HG03045 (cell line): ENCODE measurements around the gene ESAM.
"Not testable (repeated sequence)": the region's sequence is repeated elsewhere in the genome, so short reads cannot be mapped to it uniquely, and the experiment has no call there.

Experiments used
- ATAC-seq: cut with Tn5 transposase; IDR thresholded peaks from one replicate; pipeline ENCODE4 v1.9.1; 2021; ENCODE audit warnings: mild to moderate bottlenecking, moderate library complexity; ENCODE audit not compliant: unreplicated experiment

The ESAM gene

DNA sequence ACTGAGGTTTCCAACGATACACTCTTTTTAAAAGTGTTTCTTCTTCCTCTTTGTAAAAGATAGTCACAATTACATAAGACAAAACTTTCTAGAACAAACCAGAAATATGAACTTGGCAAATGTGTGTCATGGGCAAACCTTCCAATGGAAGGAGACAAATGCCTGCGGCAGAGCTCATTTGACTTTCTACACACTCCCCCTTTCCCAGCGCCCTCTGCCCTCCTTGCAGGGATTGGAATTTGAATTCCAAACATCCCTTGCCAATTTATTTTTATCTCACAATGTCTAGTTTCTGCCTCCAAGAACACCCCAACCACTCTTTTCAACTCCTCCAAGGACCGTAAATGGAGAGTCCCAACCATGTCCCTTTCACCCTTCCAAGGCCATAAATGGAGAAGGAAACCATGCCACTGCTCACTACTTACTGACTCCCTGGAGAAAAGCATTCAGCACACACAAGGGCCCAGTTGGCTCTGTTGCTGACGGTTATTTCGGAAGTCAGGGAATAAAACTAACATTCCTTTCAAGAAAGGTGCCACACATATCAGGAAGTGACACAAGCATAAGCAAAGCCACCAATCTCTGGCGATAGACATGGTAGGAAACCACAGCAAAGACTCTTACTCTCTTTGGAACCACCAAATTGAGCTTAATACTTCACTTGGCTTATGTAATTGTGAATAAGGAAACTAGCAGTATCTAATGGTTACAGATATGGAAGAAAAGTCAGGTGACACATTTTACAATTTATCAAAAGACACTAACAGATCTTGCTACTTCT is 15.0 kb upstream of the ESAM start:
- no peak for ATAC-seq

DNA sequence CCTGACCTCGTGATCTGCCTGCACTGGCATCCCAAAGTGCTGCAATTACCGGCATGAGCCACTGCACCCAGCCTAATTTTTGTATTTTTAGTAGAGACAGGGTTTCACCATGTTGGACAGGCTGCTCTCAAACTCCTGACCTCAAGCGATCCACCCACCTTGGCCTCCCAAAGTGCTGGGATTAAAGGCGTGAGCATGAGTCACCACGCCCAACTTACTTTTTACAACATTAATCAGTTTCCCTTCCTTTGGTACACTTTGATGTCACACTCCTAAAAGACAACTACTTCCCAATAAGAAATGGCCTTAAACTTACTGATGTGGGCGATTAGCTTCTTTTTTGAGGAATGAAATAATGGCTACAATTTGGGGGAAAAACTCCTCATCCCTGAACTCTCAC is 8.9 kb upstream of the ESAM start:
- ATAC-seq: not testable (repeated sequence)

DNA sequence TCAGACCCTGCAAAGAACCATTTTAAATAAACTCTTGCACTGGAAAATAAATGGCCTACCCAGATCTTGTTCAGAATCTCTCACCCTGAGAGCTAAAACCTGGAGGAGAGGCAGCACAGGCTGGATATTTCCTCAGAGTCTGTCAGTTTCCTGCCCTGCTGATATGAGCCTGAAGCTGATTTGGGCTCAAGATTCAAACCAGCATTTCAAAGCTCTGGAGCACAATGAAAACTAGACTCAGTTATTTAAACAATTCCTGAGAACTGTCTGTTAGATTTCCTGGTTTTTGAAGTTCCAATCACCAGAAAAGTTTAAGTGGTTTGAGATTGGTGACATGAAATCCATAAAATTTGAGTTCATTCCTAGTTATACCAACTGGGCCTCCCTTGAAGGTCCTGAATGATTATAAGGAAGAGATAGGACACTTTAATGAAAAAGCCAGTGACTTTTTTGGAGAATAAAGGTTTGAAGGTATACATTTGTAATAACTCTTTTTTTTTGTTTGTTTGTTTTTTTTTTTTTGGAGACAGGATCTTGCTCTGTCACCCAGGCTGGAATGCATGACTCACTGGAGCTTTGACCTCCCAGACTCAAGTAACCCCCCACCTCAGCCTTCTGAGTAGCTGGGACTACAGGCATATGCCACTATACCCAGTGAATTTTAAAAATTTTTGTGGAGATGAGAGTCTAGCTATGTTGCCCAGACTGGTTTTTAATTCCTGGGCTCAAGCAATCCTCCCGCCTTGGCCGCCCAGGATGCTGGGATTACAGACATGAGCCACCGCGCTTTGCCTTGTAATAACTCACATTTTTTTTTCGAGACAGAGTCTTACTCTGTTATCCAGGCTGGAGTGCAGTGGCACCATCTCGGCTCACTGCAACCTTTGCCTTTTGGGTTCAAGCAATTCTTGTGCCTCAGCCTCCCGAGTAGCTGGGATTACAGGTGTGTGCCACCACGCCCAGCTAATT is 8.0 kb upstream of the ESAM start:
- no peak for ATAC-seq

DNA sequence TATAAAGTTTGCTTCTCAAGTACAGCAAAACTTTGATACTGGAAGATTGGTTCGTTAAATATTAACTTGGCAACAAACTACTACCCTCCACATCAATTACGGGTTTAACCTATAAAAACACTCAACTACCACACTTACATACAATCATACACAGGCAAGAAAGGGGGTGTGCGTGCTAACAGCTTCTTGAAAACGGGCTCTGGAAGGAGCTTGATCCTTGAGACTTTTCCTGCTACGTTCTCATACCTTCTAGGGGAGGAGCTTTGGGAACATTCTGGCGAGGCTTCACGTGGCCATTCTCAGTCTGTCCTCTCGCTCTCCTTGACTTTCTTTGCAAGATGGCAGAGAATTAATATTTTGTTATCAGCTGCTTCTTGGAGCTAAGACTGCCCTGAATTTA is 6.8 kb upstream of the ESAM start:
- ATAC-seq: no peak

DNA sequence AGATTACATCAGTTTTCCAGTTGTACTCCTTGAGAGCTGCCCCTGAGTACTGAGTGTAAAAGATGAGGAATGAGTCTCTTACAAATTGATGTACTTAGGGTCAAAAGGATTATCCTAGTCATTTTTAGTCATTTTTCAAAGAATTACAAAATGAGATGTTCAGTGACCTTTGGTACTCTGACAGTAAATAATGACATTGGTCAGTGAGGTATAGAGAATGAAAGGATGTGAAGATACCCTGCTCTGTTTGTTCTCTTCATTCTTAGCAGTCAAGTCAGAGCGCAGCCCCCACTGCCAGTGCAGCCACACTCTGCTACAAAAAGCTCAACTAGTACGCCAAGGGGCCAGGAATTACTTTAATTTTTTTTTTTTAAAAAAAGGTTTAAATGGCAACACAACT is 4.1 kb upstream of the ESAM start:
- no peak for ATAC-seq

DNA sequence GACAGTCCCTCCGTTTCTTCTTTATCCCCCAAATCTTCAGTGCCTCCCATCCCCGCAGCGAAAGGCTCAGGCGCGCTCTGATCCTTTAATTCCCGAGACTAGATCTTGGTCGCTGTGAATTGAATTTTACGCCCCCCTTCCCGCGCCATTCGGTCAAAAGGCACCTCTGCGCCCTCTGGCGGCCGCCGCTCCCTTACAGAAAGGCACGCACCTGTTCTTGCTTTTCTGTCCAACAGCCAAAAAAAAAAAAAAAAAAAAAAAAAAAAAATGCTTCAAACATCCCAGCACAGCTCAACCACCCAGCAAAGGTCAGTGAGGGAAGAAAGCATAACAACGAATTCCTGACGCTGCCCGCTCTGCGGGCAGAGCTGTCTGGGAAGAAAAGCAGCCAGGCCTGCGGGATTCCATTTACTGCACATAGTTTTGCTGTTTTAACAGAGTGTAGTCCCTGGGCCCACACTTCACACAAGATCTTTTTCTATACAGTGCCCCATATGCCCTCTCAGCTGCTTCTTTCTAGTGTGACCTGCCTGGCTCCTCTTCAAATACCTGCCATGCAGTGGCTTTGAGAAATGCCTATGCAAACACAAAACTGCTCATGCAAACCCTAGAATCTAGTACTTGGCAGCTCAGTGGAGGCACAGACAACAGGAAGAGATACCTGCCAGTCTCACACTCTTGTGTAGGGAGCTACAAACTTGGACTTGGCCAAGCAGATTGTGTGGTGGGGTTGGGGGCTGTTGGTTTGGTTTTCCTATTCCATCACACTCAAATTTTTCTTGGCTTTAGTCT is 1.3 kb upstream of the ESAM start:
- ATAC-seq: no peak

DNA sequence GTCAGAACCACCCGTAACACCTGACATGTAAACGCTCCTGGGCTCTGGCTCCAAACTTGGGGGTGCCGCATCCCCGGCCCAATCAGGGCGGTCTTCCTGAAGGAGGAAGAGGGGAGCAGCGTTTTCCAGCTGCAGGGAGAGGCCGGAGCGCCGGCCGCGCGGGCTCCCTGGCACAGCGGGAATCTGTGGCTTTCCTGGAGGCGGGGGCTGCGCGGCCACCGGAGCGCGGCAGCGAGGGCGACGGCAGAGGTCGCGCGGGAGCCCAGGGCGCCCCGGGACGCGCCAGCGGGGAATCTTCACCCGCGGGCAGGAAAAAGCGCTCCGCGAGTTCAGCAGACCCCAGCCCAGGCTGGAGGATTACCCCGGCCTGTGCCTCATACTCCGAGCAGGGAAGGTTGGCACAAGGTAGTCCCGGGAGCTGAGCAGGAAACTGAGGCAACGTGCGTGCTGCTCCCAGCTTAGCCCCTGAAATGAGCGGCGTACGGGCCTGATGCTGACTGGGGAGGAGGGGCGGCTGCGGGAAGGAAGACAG is 600 bp upstream of the ESAM start:
- peak; percentile 16 for ATAC-seq

DNA sequence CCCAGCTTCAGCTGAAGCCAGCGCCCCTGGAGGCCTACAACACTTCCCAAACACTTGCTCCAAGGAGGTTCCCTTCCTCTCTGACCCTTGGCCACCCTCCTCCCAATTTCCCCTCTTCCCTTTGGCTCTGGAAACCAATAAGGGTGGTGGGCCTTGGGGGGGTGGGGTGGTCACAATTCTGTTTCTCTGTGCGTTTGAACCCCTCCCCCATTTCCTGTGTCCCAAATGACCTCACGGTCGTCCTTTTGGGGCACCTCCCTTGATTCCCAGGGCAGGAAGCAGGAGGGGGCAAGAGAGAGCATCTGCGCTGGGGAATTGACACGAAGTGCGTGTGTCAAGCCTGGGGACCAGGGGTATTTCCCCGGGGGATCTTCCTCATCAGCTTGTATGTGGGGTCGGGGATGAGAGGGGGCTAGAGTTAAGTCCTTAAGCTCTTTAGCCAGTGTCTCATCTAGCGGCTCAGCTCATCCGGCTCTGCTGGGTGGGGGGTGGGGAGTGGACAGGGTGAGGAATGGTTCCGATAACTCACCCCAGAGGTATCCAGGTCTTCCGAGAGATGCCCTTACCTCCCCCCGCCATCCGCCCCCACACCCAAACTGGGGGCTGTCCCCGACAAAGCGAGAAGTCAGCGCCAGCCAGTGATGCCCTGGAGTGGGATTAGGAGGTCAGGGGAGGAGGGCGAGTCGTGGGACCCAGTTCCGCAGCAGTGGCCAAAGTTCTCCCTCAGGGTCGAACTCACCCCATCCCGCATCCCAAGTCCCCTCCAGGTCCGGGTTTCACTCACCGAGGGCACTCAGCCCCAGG is 587 bp downstream of the ESAM start:
- peak; percentile 5 for ATAC-seq

DNA sequence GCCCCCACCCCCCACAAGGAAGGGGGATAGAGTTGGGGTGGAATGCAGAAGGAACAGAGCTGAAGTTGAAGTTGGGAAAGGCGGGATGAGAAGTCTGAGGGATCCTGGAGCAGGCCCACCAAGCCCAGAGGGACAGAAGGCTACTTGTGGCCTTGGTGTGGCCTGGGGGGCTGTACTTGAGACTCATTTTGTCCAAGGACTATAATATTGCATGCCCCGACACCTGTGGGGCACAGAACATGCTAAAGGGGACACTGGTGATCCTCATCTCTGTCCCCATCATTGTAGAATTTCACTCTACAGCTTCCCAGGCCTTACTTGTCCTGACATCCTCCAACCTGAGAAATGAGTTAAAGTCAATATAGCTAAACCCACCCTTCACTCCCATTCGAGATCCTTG is 1.3 kb downstream of the ESAM start:
- ATAC-seq: no peak

DNA sequence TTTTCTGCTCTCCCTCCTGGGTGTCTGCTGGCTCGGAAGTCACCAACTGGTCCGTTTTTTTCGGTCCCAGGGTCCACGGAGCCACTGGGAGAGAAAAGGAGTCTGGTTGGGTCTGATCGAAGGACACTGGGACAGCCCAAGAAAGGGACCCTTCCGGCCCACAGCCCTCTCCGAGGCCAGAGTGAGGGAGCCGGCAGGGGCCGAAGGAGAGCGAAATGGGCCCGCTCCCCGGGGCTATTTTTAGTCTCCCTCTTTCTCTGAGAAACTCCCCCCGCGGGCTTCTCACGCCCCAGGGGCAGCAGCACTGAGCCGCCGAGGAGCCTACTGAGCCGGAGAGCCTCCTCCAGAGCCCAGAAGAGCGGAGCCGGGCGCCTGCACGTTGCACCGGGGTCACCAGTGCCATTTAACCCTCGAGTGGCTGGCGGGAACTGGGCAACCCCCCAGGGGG is 1.9 kb downstream of the ESAM start:
- peak; percentile 22 for ATAC-seq

DNA sequence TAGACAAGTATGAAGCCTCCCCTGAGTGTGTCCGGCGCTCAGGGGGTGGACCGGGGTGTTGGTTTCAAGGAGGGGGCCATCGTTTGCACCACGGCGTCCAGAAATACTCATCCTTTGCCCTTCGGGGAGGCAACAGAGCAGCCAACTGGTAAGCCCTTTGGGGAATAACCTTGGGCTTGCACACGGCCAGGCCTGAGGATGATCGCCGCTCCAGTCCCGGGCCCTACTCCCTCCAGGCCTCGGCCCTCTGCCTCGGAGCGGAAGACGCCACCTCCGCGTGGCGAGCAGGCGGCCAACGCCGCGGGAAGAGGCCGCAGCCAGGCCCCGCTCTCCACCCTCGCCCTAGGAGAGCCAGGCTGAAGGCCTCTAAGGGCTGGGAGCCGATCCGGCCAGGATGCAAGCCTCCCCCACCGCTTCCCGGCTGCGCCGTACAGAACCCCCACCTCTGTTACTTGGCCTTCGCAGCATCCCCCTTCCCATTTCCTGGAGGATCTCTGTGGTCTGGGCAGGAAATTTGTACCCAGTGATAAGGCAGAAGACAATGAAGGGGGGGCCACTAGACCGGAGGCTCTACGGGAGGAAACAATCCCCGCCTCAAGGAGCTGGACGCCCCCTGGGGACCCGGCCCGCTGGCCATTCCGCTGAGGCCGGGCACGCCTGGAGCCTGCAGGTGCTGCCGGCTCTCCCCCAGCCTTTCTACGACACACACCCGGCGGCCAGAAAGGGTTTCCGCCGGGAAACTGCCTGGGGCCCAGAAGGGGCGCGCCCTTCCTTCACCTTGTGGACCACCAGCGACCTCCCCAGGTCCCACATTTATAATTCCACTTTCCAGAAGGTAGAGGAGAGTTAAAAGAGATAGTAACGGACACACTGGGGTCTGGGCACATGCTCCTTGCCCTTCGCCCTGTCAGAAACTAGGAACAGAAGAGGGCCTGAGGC is 2.6 kb downstream of the ESAM start:
- ATAC-seq: peak; percentile 1

DNA sequence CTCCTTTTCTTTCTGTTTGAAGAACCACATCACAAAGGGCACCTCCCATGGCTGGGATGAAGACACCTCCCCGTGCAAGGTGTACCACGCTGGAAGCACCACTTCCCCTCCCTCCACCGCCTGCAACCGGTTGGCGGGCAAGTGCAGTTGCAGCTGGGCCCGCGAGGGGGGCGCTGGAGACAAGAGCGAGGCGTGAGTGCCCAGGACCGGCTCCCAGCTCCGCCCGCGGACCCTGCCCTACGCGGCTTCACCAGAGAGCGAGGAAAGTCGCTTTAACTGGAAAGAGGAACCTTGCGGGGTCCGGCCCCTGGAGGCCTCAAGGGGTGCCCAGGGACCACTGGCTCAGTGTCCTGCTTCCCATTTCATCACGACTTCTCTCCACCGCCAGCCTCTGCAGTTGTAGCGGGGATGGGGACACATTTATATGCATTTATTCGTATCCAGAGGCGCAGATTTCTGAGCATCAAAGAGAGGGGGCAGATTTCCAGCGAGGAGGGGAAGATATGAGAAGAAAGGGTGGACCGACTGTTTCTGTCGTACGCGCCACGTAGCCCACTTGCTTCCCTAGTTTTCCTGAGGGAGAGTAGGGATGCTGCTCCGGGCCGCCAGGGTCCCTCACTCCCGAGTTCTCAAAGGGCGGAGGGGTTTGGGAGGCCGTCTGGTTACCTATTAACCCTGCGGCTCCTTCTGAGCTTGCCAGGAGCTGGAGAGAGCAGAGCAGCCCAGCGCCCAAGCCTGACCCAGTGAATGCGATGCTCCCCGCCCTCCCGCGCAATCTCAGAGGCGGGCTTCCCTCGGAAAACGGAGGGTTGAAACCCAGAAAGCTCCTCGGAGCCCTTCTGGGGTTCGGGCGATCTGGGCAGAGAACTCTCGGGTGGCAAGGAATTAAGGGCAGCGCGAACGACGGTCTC is 3.5 kb downstream of the ESAM start:
- peak; percentile 48 for ATAC-seq

DNA sequence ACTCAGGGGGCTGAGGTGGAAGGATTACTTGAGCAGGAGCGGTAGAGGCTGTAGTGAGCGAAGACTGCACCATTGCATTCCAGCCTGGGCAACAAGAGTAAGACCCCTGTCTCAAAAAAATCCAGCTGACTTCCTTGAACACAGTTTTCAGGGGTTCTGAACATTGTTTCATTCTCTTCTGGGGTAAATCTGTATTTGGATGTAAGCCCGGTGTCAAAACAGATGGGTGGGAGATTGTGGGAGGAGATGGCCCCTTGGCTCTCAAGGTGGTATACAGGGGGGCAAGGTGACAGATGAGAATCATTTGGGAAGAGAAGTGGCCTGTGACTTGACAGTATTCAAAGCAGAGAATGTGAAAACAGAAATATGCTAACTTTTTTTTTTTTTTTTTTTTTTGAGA is 4.8 kb downstream of the ESAM start:
- ATAC-seq: no peak

DNA sequence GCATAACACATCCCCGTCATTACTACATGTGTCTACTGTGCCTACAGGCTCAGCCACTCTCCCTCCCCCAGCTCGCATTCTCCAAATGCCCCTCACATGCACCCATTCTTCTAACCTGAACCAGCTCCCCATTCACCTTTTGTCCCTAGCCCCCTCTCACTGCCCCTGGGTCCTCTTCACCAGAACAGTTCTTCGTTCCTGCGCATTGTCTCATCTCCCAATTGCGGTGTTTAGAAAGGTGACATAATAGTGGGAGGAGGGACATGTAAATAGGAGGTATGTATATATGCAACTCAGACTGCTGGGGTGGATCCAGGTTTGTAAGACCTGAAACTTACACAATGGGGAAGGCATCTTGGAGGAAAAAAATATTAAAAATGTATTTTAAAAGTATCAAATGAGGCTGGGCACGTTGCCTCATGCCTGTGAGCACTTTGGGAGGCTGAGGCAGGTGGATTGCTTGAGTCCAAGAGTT is 5.3 kb downstream of the ESAM start:
- ATAC-seq: no peak

DNA sequence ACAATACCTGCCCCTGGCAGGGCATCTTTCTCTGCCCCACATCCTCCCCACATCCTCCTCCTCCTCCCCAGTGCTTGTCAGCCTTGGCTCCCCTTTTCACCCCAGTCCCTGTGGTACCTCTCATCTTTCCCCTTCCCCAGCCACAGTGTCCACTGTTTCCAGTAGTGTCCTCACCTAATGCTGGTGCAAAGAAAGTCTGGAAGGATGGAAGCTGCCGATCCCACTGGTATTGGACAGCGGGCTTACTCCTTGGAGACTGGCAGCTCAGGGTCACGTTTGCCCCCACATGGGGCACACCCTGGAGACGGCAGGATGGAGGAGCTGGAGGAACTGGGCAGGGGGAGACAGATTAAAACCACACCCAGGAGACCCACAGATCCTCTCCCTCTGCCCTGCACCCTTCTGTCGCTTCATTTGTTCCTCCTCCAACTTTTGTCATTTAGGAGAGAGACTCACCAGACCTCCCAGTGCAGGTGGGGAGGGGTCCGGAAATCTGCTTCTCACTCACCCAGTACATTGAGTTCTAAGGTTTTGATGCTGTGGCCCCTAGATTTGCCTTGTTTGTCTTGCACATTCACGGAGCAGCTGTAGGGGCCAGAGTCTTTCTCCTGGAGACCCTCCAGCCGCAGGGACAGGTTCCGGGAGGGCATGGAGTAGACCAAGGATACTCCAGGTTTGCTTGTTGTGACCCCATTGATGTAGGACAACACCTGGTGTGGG is 5.9 kb downstream of the ESAM start:
- ATAC-seq: no peak

DNA sequence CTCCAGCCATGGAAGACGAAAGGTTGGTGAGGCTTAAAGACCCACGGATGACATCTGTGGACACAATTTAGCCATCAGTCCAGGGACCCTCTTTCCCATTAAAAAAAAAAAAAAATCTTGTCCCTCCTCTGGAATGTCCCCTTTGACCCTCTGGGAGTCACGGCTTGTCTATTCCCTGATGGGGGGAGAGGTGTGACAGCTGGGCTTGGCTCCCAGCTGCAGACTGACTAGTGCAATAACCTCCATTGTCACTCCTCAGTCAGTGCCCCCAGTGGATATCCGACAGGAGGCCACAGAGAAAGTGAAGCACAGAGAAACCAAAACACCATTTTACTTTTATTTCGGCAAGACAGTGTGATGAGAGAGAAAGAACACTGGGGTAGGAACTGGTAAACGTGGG is 7.4 kb downstream of the ESAM start:
- ATAC-seq: no peak

DNA sequence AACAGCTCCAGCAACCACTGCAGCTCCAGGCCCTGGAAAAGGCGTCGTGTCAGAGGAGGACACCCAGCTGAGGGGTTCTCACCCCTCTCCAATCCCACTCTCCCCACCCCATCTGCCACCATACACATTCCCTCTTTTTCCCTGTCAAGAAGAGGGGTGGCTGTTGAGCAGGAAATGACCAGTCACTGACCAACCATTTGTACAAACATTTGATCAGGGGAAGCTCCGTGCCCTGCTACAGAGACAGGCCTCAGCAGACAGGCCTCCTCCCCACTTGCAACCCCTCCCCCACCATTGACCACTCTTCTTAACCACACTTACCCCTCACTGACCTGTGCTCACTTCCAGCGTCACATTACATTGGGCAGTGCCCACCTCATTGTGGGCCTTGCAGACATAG is 7.8 kb downstream of the ESAM start:
- ATAC-seq: no peak
